Spleen (tissue), 7 donors: ENCODE measurements around the gene S100A4.

Experiments
- CTCF ChIP-seq, 11 experiments: fragments of 200-600 bp in 7 of 11; fragments of 450-650 bp in 4 of 11; sonication (generic) in 4 of 11; IDR thresholded peaks in 8 of 11; conservative IDR thresholded peaks in 3 of 11; 1 replicate in 7 of 11; 2 replicates in 4 of 11; pipeline versions ENCODE4 v1.4.0 to v1.8.0; 2016 to 2021; ENCODE audit warnings: antibody characterized with exemption in 11 of 11, inconsistent platforms in 4 of 11, mild to moderate bottlenecking in 1 of 11
- POLR2A ChIP-seq, 3 donors: fragments of 450-650 bp; IDR thresholded peaks; one replicate each; pipeline ENCODE4 v1.5.1; 2017; ENCODE audit warnings: antibody characterized with exemption in 3 of 3, mild to moderate bottlenecking in 1 of 3
- donor health status: DM: no; HTN: no; CAD: no; lungs with moderate emphysema.
- donor health status: DM: no; HTN: no; CAD: no.
- donor health status: DM: no; HTN: no; CAD: no.

- TF ChIP-seq POLR2A (IDR thresholded peaks at IDR 0.05) (no peak), CTCF (IDR thresholded peaks at IDR 0.05 in 8 of 11, conservative IDR thresholded peaks at IDR 0.05 in 3 of 11) (no peak)
Observed at GRCh38 chr1:153538315-153538821, 7.2 kb downstream of the S100A4 start.
